ENCODE measurements around the gene EIF2B2.

Gene EIF2B2

GRCh38 chr14:74981462-74981782, 21.3 kb upstream of the EIF2B2 start:
- TF ChIP-seq, protein P1, sequence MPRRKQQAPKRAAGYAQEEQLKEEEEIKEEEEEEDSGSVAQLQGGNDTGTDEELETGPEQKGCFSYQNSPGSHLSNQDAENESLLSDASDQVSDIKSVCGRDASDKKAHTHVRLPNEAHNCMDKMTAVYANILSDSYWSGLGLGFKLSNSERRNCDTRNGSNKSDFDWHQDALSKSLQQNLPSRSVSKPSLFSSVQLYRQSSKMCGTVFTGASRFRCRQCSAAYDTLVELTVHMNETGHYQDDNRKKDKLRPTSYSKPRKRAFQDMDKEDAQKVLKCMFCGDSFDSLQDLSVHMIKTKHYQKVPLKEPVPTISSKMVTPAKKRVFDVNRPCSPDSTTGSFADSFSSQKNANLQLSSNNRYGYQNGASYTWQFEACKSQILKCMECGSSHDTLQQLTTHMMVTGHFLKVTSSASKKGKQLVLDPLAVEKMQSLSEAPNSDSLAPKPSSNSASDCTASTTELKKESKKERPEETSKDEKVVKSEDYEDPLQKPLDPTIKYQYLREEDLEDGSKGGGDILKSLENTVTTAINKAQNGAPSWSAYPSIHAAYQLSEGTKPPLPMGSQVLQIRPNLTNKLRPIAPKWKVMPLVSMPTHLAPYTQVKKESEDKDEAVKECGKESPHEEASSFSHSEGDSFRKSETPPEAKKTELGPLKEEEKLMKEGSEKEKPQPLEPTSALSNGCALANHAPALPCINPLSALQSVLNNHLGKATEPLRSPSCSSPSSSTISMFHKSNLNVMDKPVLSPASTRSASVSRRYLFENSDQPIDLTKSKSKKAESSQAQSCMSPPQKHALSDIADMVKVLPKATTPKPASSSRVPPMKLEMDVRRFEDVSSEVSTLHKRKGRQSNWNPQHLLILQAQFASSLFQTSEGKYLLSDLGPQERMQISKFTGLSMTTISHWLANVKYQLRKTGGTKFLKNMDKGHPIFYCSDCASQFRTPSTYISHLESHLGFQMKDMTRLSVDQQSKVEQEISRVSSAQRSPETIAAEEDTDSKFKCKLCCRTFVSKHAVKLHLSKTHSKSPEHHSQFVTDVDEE (CRISPR knock-in tag; IDR thresholded peaks at IDR 0.05) = no peak
- TF ChIP-seq ESRRG (CRISPR knock-in tag; IDR thresholded peaks at IDR 0.05) (no peak), ZNF565 (CRISPR knock-in tag; conservative IDR thresholded peaks at IDR 0.05; ENCODE audit: low read depth) (no peak), GLIS3 (CRISPR knock-in tag; IDR thresholded peaks at IDR 0.05) (no peak), ZNF70 (CRISPR knock-in tag; IDR thresholded peaks at IDR 0.05) (no peak), OSR1 (CRISPR knock-in tag; IDR thresholded peaks at IDR 0.05) (no peak), ARNTL (CRISPR knock-in tag; IDR thresholded peaks at IDR 0.05; ENCODE audit: borderline replicate concordance, low read depth) (no peak)
- ATAC-seq = no peak; the same call in 2 of the 3 replicates

DNA sequence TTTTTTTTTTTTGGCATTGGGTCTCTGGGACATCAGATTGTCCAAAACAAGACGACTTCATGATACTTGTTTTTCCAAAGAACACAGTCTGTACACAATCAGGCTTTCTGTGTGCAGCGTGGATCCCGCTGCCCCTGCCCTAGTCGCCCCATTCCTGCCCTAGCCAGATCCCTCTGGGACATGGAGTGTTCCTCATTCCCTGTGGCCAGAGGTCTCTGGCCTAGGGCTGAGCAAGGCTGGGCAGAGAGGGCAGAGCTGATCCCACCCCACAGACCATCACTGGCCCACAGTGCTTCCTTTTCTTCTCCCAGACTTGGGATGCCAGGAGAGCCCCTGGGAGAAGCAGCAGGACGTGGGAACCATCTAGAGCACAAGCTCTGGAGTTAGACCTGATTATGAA, 20.9 kb upstream of the EIF2B2 start:
- no peak for ATAC-seq
- TF ChIP-seq ARNTL (CRISPR knock-in tag; IDR thresholded peaks at IDR 0.05; ENCODE audit: borderline replicate concordance, low read depth) (no peak), CREB5 (CRISPR knock-in tag; IDR thresholded peaks at IDR 0.05; ENCODE audit: low read depth) (no peak), ZC3H10 (CRISPR knock-in tag; IDR thresholded peaks at IDR 0.05) (no peak), TOX (CRISPR knock-in tag; IDR thresholded peaks at IDR 0.05; ENCODE audit: borderline replicate concordance) (no peak), CSDC2 (CRISPR knock-in tag; IDR thresholded peaks at IDR 0.05) (no peak), ZFP30 (CRISPR knock-in tag; IDR thresholded peaks at IDR 0.05) (no peak), GLIS3 (CRISPR knock-in tag; IDR thresholded peaks at IDR 0.05) (no peak), BACH2 (CRISPR knock-in tag; IDR thresholded peaks at IDR 0.05; ENCODE audit: borderline replicate concordance) (no peak), ISL1 (CRISPR knock-in tag; IDR thresholded peaks at IDR 0.05) (no peak), PPARA (CRISPR knock-in tag; IDR thresholded peaks at IDR 0.05; ENCODE audit: borderline replicate concordance) (no peak)
- TF ChIP-seq, protein P1 (CRISPR knock-in tag; IDR thresholded peaks at IDR 0.05) = no peak
- TF ChIP-seq, protein P2, sequence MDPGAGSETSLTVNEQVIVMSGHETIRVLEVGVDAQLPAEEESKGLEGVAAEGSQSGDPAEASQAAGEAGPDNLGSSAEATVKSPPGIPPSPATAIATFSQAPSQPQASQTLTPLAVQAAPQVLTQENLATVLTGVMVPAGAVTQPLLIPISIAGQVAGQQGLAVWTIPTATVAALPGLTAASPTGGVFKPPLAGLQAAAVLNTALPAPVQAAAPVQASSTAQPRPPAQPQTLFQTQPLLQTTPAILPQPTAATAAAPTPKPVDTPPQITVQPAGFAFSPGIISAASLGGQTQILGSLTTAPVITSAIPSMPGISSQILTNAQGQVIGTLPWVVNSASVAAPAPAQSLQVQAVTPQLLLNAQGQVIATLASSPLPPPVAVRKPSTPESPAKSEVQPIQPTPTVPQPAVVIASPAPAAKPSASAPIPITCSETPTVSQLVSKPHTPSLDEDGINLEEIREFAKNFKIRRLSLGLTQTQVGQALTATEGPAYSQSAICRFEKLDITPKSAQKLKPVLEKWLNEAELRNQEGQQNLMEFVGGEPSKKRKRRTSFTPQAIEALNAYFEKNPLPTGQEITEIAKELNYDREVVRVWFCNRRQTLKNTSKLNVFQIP (CRISPR knock-in tag; IDR thresholded peaks at IDR 0.05; ENCODE audit: borderline replicate concordance, low read depth) = no peak

DNA sequence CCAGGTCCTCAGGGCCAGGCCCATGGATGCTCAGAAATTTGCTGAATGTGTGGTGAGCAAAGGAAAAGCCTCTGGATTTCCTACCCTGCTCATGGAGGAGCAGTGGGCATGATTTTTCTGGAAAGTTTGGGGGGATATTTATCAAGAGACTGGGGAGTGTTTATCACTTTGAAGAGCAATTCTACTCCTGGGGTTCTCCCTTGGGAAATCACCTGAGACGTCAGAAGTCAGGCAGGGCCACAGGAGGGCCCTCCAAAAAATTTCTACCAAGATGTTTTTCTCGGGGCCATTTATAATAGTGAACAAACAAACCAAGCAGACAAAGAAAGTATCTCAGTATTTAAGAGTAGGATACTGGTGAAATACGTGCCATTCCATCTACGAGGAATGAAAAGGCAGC, 20.1 kb upstream of the EIF2B2 start:
- no peak for ATAC-seq
- TF ChIP-seq, protein P3, sequence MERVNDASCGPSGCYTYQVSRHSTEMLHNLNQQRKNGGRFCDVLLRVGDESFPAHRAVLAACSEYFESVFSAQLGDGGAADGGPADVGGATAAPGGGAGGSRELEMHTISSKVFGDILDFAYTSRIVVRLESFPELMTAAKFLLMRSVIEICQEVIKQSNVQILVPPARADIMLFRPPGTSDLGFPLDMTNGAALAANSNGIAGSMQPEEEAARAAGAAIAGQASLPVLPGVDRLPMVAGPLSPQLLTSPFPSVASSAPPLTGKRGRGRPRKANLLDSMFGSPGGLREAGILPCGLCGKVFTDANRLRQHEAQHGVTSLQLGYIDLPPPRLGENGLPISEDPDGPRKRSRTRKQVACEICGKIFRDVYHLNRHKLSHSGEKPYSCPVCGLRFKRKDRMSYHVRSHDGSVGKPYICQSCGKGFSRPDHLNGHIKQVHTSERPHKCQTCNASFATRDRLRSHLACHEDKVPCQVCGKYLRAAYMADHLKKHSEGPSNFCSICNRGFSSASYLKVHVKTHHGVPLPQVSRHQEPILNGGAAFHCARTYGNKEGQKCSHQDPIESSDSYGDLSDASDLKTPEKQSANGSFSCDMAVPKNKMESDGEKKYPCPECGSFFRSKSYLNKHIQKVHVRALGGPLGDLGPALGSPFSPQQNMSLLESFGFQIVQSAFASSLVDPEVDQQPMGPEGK (CRISPR knock-in tag; IDR thresholded peaks at IDR 0.05; ENCODE audit: borderline replicate concordance) = no peak
- no peak for TF ChIP-seq CSDC2 (CRISPR knock-in tag; IDR thresholded peaks at IDR 0.05)
- no peak for TF ChIP-seq RARB (CRISPR knock-in tag; IDR thresholded peaks at IDR 0.05)
- no peak for TF ChIP-seq ZNF70 (CRISPR knock-in tag; IDR thresholded peaks at IDR 0.05)
- TF ChIP-seq, protein P2 (CRISPR knock-in tag; IDR thresholded peaks at IDR 0.05; ENCODE audit: borderline replicate concordance, low read depth) = no peak
- no peak for TF ChIP-seq CREB5 (CRISPR knock-in tag; IDR thresholded peaks at IDR 0.05; ENCODE audit: low read depth)
- TF ChIP-seq, protein P4, sequence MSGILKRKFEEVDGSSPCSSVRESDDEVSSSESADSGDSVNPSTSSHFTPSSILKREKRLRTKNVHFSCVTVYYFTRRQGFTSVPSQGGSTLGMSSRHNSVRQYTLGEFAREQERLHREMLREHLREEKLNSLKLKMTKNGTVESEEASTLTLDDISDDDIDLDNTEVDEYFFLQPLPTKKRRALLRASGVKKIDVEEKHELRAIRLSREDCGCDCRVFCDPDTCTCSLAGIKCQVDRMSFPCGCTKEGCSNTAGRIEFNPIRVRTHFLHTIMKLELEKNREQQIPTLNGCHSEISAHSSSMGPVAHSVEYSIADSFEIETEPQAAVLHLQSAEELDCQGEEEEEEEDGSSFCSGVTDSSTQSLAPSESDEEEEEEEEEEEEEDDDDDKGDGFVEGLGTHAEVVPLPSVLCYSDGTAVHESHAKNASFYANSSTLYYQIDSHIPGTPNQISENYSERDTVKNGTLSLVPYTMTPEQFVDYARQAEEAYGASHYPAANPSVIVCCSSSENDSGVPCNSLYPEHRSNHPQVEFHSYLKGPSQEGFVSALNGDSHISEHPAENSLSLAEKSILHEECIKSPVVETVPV (CRISPR knock-in tag; IDR thresholded peaks at IDR 0.05) = no peak
- no peak for TF ChIP-seq TOX (CRISPR knock-in tag; IDR thresholded peaks at IDR 0.05; ENCODE audit: borderline replicate concordance)
- TF ChIP-seq ZNF565 (CRISPR knock-in tag; conservative IDR thresholded peaks at IDR 0.05; ENCODE audit: low read depth) = no peak
- no peak for TF ChIP-seq GLIS3 (CRISPR knock-in tag; IDR thresholded peaks at IDR 0.05)
- TF ChIP-seq TCF4 (CRISPR knock-in tag; IDR thresholded peaks at IDR 0.05; ENCODE audit: borderline replicate concordance) = no peak
- TF ChIP-seq ZNF8 (CRISPR knock-in tag; IDR thresholded peaks at IDR 0.05) = no peak
- no peak for TF ChIP-seq ARNTL (CRISPR knock-in tag; IDR thresholded peaks at IDR 0.05; ENCODE audit: borderline replicate concordance, low read depth)

Data from SK-N-SH treated with all-trans-retinoic acid at 6 μM for 48 hours (cell line).